ENCODE data around the gene RAB3IL1. TPM values are rescaled to one million over a fixed set of nuclear protein-coding genes. Genes with fewer than 3 reads are reported as not detected.

Gene RAB3IL1
- total RNA-seq, 4 donors from 2014 or later, result 6.1 to 10.9 (median 7.8) TPM

GRCh38 chr11:61863548-61864081 is 53.8 kb downstream of the RAB3IL1 start:
- DNase-seq (ENCODE audit: low spot score in 2 of 2), result no peak
- no peak overlapping the region for H3K4me3 ChIP-seq (ENCODE audit: low read depth, poor library complexity, severe bottlenecking)
- TF ChIP-seq, protein P1, sequence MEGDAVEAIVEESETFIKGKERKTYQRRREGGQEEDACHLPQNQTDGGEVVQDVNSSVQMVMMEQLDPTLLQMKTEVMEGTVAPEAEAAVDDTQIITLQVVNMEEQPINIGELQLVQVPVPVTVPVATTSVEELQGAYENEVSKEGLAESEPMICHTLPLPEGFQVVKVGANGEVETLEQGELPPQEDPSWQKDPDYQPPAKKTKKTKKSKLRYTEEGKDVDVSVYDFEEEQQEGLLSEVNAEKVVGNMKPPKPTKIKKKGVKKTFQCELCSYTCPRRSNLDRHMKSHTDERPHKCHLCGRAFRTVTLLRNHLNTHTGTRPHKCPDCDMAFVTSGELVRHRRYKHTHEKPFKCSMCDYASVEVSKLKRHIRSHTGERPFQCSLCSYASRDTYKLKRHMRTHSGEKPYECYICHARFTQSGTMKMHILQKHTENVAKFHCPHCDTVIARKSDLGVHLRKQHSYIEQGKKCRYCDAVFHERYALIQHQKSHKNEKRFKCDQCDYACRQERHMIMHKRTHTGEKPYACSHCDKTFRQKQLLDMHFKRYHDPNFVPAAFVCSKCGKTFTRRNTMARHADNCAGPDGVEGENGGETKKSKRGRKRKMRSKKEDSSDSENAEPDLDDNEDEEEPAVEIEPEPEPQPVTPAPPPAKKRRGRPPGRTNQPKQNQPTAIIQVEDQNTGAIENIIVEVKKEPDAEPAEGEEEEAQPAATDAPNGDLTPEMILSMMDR (IDR thresholded peaks at IDR 0.05), result no peak
- TF ChIP-seq POLR2A (IDR thresholded peaks at IDR 0.05), result no peak
- intact Hi-C loops (cut with DNase I; ENCODE audit: low total_unique reads), result no loop called here
- WGBS, 2 donors, result 88 to 92% methylated on average over 13 of the region's 13 CpGs

DNA sequence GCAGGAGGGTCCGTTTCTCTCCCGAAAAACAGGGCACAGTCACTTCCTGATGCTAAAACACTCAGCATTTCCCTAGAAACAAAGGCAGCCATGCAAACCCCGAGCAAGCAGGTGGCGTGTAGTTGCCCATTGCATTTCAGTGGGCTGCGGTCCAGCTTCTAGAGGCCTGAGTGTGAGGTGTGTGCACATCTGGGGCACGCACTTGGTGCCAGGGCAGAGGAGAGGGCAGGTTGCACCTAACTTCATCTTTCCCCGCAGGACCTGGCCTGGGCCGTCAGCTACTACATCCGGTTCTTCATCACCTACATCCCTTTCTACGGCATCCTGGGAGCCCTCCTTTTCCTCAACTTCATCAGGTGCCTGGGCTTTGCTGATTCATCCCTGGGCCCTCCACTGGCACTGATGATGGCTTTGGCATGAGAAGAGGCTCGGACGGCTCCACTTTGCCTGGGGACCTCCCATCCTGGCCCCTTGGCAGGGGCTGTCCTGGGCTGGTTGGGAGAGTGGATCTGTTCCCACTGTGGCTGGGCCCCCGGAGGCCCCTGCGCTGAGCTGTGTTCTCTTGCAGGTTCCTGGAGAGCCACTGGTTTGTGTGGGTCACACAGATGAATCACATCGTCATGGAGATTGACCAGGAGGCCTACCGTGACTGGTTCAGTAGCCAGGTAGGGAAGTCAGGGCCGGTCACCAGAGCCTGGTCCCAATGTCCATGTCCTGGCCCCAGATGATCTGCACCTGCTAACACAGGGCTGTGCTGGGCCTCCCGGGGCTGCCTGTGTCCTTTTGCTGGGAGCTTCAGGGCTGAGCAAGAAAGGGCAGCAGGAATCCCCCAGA is 54.4 kb downstream of the RAB3IL1 start:
- TF ChIP-seq, protein P1 (IDR thresholded peaks at IDR 0.05), result no peak
- no peak for TF ChIP-seq POLR2A (IDR thresholded peaks at IDR 0.05)
- WGBS, 2 donors, result 93 to 94% methylated on average over 18 of the region's 18 CpGs
- intact Hi-C loops (cut with DNase I; ENCODE audit: low total_unique reads), result no loop called here
- no peak for DNase-seq (ENCODE audit: low spot score in 2 of 2)
- no peak overlapping the region for H3K4me3 ChIP-seq (ENCODE audit: low read depth, poor library complexity, severe bottlenecking)

DNA sequence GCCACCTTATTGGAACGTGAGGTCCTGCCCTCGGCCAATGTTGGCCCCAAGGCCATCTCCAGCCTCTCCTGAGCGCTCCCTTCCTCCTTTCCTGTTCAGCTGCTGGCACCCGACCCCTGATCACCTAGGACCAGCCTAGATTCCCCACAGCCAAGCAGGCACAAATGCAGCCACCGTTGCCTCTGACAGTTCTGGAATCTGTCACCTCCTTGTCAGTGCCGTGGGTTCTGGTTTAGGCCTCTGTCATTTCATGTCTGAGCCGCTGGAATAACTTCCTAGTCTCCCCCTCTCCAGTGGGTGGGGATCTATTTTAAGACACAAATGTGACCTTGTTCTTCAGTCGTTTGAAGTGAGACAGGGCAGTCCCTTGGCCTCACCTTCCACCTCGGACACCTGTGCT is 55.7 kb downstream of the RAB3IL1 start:
- no peak for DNase-seq (ENCODE audit: low spot score in 2 of 2)
- WGBS, 2 donors, result 71 to 74% methylated on average over 9 of the region's 9 CpGs
- TF ChIP-seq, protein P1 (IDR thresholded peaks at IDR 0.05), result no peak
- no peak for TF ChIP-seq POLR2A (IDR thresholded peaks at IDR 0.05)
- H3K4me3 ChIP-seq (ENCODE audit: low read depth, poor library complexity, severe bottlenecking), result no peak overlapping the region
- intact Hi-C loops (cut with DNase I; ENCODE audit: low total_unique reads), result no loop called here

DNA sequence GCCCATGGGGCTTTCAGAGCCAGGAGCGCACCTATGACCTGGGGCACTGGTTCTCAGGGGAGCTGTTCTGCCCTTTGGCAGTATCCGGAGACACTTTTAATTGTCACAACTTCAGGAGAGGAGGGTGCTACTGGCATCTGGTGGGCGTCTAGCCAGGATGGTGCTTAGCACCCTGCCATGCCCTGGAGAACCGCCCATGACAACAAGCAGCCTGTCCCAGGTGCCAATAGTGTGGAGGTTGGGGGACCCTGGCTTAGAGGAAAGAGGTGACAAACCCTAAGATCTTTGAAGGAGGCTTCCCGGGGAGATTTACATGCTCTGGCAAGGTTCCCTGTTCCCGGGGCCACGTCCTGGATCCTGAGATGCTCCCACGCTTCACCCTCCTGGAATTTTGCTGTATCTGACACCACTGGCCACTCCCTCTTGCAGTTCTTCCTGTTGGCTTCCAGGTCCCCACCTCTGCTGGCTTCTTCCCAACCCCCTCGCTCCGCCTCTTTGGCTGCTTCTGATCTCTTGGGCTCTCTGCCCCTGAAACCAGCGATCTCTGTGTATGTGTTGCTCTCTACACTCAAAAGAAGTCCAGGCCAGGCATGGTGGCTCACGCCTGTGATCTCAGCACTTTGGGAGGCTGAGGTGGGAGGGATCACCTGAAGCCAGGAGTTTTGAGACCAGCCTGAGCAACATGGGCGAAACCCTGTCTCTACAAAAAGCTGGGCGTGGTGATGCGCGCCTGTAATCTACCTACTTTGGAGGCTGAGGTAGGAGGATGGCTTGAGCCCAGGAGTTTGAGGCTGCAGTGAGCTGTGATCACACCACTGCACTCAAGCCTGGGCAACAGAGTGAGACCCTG is 57.1 kb downstream of the RAB3IL1 start:
- WGBS, 2 donors, result 57 to 69% methylated on average over 16 of the region's 16 CpGs
- intact Hi-C loops (cut with DNase I; ENCODE audit: low total_unique reads), result no loop called here
- DNase-seq (ENCODE audit: low spot score in 2 of 2), result peak in 1 of 2 donors; percentile 34
- TF ChIP-seq POLR2A (IDR thresholded peaks at IDR 0.05), result no peak
- TF ChIP-seq, protein P1 (IDR thresholded peaks at IDR 0.05), result no peak
- H3K4me3 ChIP-seq (ENCODE audit: low read depth, poor library complexity, severe bottlenecking), result no peak overlapping the region

GRCh38 chr11:61855939-61856680 is 61.3 kb downstream of the RAB3IL1 start:
- no peak for TF ChIP-seq POLR2A (IDR thresholded peaks at IDR 0.05)
- TF ChIP-seq, protein P1 (IDR thresholded peaks at IDR 0.05), result no peak

More at GRCh38 chr11:61855939-61856680, 61.3 kb downstream of the RAB3IL1 start:
- no peak for DNase-seq (ENCODE audit: low spot score in 2 of 2)
- no peak overlapping the region for H3K4me3 ChIP-seq (ENCODE audit: low read depth, poor library complexity, severe bottlenecking)
- intact Hi-C loops (cut with DNase I; ENCODE audit: low total_unique reads), result no loop called here
- WGBS, 2 donors, result 77 to 80% methylated on average over 10 to 12 of the region's 12 CpGs
